ENCODE data around the gene ATPAF1. TPM values are rescaled to one million over a fixed set of nuclear protein-coding genes. Genes with fewer than 3 reads are reported as not detected.

The ATPAF1 gene
- total RNA-seq, 3 donors from 2014 or later: 42.3 to 68.8 (median 44.8) TPM

DNA sequence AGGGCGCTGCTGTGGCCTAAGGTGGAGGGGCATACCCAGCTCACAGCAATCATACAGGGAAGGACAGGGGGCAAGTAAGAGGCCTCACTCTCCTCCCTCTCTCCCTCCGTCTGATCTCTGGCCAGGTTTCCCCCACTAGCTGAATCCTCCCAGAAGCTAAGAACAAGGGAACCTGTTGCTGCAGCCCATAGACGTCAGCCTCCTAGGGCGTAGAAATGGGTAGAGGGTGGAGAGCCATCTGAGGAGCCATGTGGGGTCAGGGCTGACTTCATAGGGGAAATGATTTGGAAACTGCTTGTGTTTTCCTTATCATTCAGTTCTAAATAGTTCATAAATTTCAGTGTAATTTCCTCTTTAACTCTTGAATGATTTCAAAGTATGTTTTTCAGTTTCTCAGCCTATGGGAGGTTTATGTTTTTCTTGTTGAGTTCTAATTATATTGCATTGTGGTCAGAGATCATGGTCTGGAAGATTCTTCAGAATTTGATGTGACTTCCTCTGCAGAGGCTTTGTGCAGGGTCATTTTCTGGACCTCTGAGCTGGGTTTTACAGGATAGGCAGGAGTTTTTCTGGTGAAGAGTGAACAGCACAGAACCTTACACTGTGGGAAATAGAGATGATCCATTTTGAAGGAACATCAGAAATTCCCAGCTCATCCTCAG is 49.3 kb downstream of the ATPAF1 start:
- Histone ChIP-seq H3K27me3 (no peaks in the 10 kb centered on the region), H3K4me1 (peaks cover 0 to 19% of the 10 kb centered on the region in 2 donors), H3K36me3 (no peaks in the 10 kb centered on the region), H3K4me3 (no peak overlapping the region), H3K9me3 (no peaks in the 10 kb centered on the region), H3K27ac (no peak overlapping the region)
- intact Hi-C loops (cut with DNase I; ENCODE audit: low total_unique reads): no loop called here
- TF ChIP-seq CTCF (IDR thresholded peaks at IDR 0.05) (no peak), POLR2AphosphoS5 (IDR thresholded peaks at IDR 0.05) (no peak), POLR2A (IDR thresholded peaks at IDR 0.05) (no peak)
- no peak for DNase-seq (ENCODE audit: low spot score in 2 of 2)

DNA sequence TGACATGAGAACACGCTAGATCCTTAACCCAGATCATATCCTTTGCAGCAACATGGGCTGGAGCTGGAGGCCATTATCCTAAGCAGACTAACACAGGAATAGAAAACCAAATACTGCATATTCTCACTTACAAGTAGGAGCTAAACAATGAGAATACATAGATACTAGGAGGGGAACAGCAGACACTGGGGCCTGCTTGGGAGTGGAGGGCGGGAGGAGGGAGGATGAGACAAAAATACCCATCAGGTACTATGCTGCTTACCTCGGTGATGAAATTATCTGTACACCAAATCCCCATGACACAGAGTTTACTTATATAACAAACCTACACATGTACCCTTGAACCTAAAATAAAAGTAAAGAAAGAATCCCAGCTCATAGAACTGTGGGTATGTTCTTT is 50.3 kb downstream of the ATPAF1 start:
- Histone ChIP-seq H3K27ac (peak overlapping the region in 1 of 2 donors; percentile 91), H3K36me3 (no peaks in the 10 kb centered on the region), H3K27me3 (no peaks in the 10 kb centered on the region), H3K4me3 (no peak overlapping the region), H3K4me1 (peaks cover 0 to 20% of the 10 kb centered on the region in 2 donors), H3K9me3 (no peaks in the 10 kb centered on the region)
- intact Hi-C loops (cut with DNase I; ENCODE audit: low total_unique reads): no loop called here
- no peak for DNase-seq (ENCODE audit: low spot score in 2 of 2)
- TF ChIP-seq POLR2AphosphoS5 (IDR thresholded peaks at IDR 0.05) (no peak), POLR2A (IDR thresholded peaks at IDR 0.05) (no peak), CTCF (IDR thresholded peaks at IDR 0.05) (no peak)

DNA sequence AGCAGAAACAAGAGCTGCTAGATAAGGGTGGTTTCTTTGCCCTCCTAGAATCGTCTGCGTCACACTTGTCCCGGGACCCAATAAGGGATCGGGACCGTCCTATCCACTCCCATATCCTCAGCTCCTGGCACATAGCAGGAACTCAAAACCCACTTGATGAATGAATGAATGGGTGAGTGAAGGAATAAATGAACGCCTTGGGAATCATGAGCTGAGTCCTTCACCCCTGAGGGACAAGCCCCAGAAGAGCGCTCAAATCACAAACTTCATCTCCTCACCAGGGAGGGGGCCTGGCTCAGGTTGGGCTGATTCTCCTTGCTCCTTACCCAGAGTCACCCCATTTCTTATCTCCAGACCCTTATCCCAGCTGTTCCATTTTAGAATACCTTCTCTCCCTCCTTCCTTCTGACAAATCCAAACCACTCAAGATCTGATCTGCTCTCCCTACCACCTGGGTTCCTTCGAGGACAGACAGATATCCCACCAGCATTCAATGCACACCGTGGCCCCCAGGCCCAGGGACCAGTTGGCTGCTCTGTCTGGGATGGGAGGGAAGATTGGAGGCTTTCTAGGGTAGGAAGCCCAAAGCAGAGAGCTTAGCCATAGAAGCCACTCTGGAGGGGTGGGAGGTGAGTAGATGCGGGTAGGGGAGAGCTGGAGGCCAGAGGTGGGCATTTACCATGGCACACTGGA is 50.9 kb downstream of the ATPAF1 start:
- peaks cover 0 to 20% of the 10 kb centered on the region in 2 donors for H3K4me1 ChIP-seq
- intact Hi-C loops (cut with DNase I; ENCODE audit: low total_unique reads): no loop called here

GRCh38 chr1:46616277-46617107 is 51.7 kb downstream of the ATPAF1 start, which contains the start of gene MOB3C:
MOB3C (minus strand) TSS chr1:46616811; CDS start chr1:46613321, 3,490 bp downstream.
- TF ChIP-seq POLR2A (IDR thresholded peaks at IDR 0.05): no peak
- peak in 2 of 3 donors; percentile 29 to 42 for TF ChIP-seq POLR2AphosphoS5 (IDR thresholded peaks at IDR 0.05)
- no peak for TF ChIP-seq CTCF (IDR thresholded peaks at IDR 0.05)
- H3K27me3 ChIP-seq: no peaks in the 10 kb centered on the region
- H3K4me1 ChIP-seq: peaks cover 0 to 20% of the 10 kb centered on the region in 2 donors
- DNase-seq (ENCODE audit: low spot score in 2 of 2): peak; percentile 68 to 81
- no peaks in the 10 kb centered on the region for H3K9me3 ChIP-seq
- H3K27ac ChIP-seq: peak within 1 kb of the TSS; percentile 91 to 93
- H3K36me3 ChIP-seq: no peaks in the 10 kb centered on the region
- intact Hi-C loops (cut with DNase I; ENCODE audit: low total_unique reads): no loop called here
- peak within 1 kb of the TSS; percentile 65 to 91 (median 80) for H3K4me3 ChIP-seq

More for the DNA sequence above, 50.9 kb downstream of the ATPAF1 start:
- peak overlapping the region; percentile 91 to 93 for H3K27ac ChIP-seq
- peak overlapping the region; percentile 65 to 91 (median 80) for H3K4me3 ChIP-seq
- no peaks in the 10 kb centered on the region for H3K36me3 ChIP-seq
- no peaks in the 10 kb centered on the region for H3K27me3 ChIP-seq
- DNase-seq (ENCODE audit: low spot score in 2 of 2): no peak
- TF ChIP-seq CTCF (IDR thresholded peaks at IDR 0.05) (no peak), POLR2A (IDR thresholded peaks at IDR 0.05) (no peak), POLR2AphosphoS5 (IDR thresholded peaks at IDR 0.05) (no peak)
- H3K9me3 ChIP-seq: no peaks in the 10 kb centered on the region
